ENCODE data around the gene ATPAF1.

Gene ATPAF1

GRCh38 chr1:46646844-46647243 lies 21.3 kb downstream of the ATPAF1 start:
- no peak for FAIRE-seq

GRCh38 chr1:46646331-46646730 lies 21.8 kb downstream of the ATPAF1 start:
- no peak for FAIRE-seq

- FAIRE-seq, result no peak
Measured at GRCh38 chr1:46645815-46646214, 22.3 kb downstream of the ATPAF1 start.

- no peak for FAIRE-seq
Measured at GRCh38 chr1:46643368-46643775, 24.8 kb downstream of the ATPAF1 start.

- no peak for FAIRE-seq
Measured at GRCh38 chr1:46642115-46642680, 26.0 kb downstream of the ATPAF1 start.

- no peak for FAIRE-seq
Measured at GRCh38 chr1:46639547-46639946, 28.6 kb downstream of the ATPAF1 start.

DNA sequence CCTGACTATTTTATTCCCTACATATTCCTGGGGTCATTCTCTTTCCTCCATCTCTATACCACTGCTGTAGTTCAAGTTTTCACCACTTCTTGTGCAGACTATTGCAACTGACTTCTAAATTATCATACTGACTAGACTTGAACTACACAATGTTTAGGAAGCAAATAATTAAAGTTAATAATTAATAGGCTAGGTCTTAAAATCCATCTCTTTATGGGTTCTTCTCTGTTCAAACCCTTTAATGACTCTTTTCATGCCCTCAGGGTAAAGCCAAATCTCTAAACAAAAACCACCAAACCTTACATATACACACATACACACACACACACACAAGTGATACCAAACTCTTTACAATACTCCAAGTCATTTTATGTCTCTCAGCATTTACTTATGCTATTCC lies 29.2 kb downstream of the ATPAF1 start:
- no peak for FAIRE-seq

GRCh38 chr1:46637444-46638083 lies 30.6 kb downstream of the ATPAF1 start:
- no peak for FAIRE-seq

DNA sequence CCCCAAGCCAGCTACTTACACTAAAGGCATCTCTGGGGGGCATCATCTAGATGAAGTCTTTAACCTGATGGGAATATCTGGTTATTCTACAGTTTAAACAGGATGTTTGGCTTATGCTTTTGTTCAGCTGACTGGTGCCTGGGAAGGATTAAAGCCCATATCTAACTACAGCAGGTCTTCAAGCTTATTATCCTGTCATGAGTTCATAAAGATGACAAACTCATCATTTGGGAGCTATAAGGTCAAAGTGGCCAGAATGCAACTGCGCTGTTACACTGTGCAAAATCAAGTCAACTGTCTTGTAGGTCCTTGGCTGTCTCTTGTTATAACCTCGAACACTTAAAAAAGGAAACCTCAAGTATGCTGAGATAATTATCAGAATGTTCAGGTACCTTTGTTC lies 33.0 kb downstream of the ATPAF1 start:
- FAIRE-seq, result no peak

DNA sequence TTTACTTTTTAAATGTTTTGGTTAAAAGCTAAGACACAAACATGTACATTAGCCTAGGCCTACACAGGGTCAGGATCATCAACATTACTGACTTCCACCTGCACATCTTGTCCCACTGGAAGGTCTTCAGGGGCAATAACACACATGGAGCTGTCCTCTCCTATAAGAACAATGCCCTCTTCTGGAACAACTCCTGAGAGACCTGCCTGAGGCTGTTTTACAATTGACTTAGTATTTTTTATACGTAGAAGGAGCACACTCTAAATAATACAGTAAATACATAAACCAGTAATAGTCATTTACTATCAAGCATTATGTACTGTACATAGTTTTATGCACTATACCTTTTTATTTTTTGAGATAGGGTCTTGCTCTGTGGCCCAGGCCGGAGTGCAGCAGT lies 37.4 kb downstream of the ATPAF1 start:
- FAIRE-seq, result no peak

DNA sequence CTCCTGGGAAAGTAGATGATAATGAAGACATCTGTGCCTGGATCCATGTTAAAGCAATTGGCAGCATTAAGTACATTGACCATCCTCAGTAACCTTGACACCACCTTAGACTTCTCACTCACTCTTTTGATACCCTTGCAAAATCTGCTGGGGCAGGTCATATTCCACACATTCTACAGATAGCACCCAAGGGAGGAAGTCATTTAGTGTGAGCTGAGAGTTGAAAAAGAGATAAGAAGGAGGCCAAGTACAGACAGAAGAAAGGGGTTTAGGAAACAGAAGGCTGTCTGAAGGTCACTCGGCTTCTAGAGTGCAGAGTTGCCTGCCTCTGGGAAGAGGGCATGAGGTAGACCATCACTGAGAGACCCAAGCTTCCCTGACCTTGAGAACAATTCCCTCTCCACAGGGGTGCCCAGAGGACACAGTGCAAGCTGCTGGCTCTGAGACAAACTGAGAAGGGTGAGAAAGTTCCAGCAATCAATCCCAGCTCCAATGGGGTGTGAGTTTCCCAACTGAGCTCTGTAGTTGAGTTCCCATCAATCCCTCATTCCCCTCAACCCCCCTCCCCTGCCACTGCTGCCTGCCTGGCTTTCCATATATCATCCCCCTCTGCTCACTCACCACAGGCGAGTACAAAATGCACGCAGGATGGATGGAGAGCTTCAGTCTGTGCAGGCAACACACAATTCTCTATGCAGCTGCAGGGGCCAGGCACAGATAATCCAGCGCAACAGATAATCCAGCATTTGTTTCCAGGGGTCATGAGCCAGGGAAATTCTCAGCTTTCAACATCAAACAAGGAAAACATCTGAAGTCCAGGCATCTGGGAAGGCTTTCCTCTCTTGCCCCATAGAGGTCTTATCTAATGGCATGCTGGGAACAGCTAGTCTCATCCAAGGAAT lies 44.2 kb downstream of the ATPAF1 start:
- FAIRE-seq, result no peak

DNA sequence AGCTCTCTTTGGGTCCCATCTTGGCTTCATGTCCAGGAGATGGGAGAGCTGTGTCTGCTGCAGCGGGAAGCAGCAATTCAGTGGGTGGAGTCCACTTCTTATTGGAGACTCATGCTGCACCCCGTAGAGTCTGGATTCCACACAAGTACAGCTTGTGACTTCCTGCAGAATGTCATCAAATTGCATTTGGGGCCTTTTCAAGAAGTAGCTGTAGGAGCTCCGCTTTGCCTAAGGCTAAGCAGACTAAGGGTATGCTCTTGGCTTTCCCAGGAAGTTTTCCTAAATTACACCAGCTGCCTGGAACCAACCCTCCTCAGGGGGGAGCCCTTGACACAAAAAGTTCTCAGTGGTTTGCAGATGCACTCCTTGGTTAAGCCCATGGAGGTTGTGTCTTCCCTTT lies 45.8 kb downstream of the ATPAF1 start:
- no peak for FAIRE-seq

DNA sequence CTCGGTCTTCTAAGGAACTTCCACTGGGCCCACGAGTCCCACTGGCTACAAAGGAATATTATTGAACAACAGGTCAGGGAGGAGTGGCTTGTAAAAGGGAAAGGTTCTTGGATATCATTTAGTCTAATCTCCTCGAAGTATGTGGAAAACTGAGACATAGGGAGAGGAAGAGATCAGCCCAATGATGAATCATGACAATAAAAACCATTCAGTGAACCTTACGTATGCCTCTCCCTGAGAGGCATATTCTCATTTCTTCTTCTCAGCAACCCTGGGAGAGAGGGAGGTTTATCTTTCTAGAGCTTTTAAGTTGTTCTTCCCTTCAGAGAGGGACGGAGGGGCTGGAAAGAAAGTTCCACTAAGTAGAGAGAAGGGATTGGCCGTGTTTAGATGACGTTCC lies 46.2 kb downstream of the ATPAF1 start:
- no peak for FAIRE-seq

- FAIRE-seq, result no peak
Measured at GRCh38 chr1:46619656-46620258, 48.4 kb downstream of the ATPAF1 start.

DNA sequence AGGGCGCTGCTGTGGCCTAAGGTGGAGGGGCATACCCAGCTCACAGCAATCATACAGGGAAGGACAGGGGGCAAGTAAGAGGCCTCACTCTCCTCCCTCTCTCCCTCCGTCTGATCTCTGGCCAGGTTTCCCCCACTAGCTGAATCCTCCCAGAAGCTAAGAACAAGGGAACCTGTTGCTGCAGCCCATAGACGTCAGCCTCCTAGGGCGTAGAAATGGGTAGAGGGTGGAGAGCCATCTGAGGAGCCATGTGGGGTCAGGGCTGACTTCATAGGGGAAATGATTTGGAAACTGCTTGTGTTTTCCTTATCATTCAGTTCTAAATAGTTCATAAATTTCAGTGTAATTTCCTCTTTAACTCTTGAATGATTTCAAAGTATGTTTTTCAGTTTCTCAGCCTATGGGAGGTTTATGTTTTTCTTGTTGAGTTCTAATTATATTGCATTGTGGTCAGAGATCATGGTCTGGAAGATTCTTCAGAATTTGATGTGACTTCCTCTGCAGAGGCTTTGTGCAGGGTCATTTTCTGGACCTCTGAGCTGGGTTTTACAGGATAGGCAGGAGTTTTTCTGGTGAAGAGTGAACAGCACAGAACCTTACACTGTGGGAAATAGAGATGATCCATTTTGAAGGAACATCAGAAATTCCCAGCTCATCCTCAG lies 49.3 kb downstream of the ATPAF1 start:
- FAIRE-seq, result no peak

GRCh38 chr1:46617833-46618232 lies 50.3 kb downstream of the ATPAF1 start:
- no peak for FAIRE-seq

- FAIRE-seq, result no peak
Measured at GRCh38 chr1:46617108-46617800, 50.9 kb downstream of the ATPAF1 start.

GRCh38 chr1:46616277-46617107 lies 51.7 kb downstream of the ATPAF1 start, which contains the start of gene MOB3C:
MOB3C (minus strand) TSS chr1:46616811; CDS start chr1:46613321, 3,490 bp downstream.
- FAIRE-seq, result no peak

GRCh38 chr1:46615735-46616134 lies 52.4 kb downstream of the ATPAF1 start:
- no peak for FAIRE-seq

GRCh38 chr1:46615088-46615487 lies 53.1 kb downstream of the ATPAF1 start:
- FAIRE-seq, result no peak

- no peak for FAIRE-seq
Measured at GRCh38 chr1:46614604-46614984, 53.6 kb downstream of the ATPAF1 start.
